ENCODE measurements around the gene TM9SF4.

The TM9SF4 gene

GRCh38 chr20:32109392-32110172 lies at the start of gene TM9SF4:
Gene TM9SF4 (plus strand): TSS chr20:32109714. CDS start chr20:32109741, 27 bp downstream.
- peak; percentile 87 for DNase-seq

GRCh38 chr20:32062776-32063170 lies 46.7 kb upstream of the TM9SF4 start:
- no peak for DNase-seq

- DNase-seq, result no peak
Observed at GRCh38 chr20:32063695-32064094, 45.8 kb upstream of the TM9SF4 start.

GRCh38 chr20:32064667-32065066 lies 44.8 kb upstream of the TM9SF4 start:
- no peak for DNase-seq

- no peak for DNase-seq
Observed at GRCh38 chr20:32067234-32067821, 42.2 kb upstream of the TM9SF4 start.

GRCh38 chr20:32068174-32068573 lies 41.3 kb upstream of the TM9SF4 start:
- DNase-seq, result no peak

- no peak for DNase-seq
Observed at GRCh38 chr20:32069711-32070110, 39.8 kb upstream of the TM9SF4 start.

GRCh38 chr20:32070282-32070681 lies 39.2 kb upstream of the TM9SF4 start:
- no peak for DNase-seq

GRCh38 chr20:32070690-32071213 lies 38.8 kb upstream of the TM9SF4 start:
- no peak for DNase-seq

- no peak for DNase-seq
Observed at GRCh38 chr20:32071395-32072167, 37.9 kb upstream of the TM9SF4 start.

- no peak for DNase-seq
Observed at GRCh38 chr20:32072168-32072750, 37.3 kb upstream of the TM9SF4 start.

- DNase-seq, result no peak
Observed at GRCh38 chr20:32075534-32075933, 34.0 kb upstream of the TM9SF4 start.

GRCh38 chr20:32077190-32077589 lies 32.3 kb upstream of the TM9SF4 start:
- no peak for DNase-seq

GRCh38 chr20:32078322-32078721 lies 31.2 kb upstream of the TM9SF4 start:
- DNase-seq, result no peak

- DNase-seq, result no peak
Observed at GRCh38 chr20:32078791-32079190, 30.7 kb upstream of the TM9SF4 start.

GRCh38 chr20:32079655-32080109 lies 29.8 kb upstream of the TM9SF4 start:
- no peak for DNase-seq

- no peak for DNase-seq
Observed at GRCh38 chr20:32080783-32081182, 28.7 kb upstream of the TM9SF4 start.

GRCh38 chr20:32083469-32083868 lies 26.0 kb upstream of the TM9SF4 start:
- no peak for DNase-seq

GRCh38 chr20:32087070-32087469 lies 22.4 kb upstream of the TM9SF4 start:
- no peak for DNase-seq

- DNase-seq, result no peak
Observed at GRCh38 chr20:32088759-32089158, 20.8 kb upstream of the TM9SF4 start.

- no peak for DNase-seq
Observed at GRCh38 chr20:32089637-32090362, 19.7 kb upstream of the TM9SF4 start.

- DNase-seq, result peak; percentile 76
Observed at GRCh38 chr20:32091888-32092346, 17.6 kb upstream of the TM9SF4 start.

All from activated CD8-positive, alpha-beta memory T cell treated with anti-CD3 and anti-CD28 coated beads, Interleukin-2, amount 50 U/mL, for 4 hours (primary cell).